Measurements from ENCODE around the gene USP1.

The USP1 gene

DNA sequence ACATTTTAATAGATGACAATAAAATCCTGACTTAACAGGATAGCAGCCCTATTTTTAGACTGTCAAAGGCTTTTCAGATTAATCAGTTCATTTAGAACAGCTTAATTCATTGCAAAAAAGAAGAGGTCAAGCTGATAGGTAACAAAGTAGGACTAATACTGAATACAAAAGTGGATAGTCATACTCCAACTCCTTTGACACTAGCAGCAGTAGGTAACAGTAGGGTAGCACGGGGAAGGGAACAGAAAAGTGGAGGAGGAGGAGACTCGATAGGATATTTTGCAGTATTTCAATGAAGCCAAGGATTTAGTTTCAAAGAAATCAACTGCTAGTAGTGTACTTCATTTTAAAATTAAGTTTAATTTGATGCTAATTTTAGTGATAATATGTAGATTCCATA, 51.1 kb downstream of the USP1 start:
- DNase-seq, result no peak

DNA sequence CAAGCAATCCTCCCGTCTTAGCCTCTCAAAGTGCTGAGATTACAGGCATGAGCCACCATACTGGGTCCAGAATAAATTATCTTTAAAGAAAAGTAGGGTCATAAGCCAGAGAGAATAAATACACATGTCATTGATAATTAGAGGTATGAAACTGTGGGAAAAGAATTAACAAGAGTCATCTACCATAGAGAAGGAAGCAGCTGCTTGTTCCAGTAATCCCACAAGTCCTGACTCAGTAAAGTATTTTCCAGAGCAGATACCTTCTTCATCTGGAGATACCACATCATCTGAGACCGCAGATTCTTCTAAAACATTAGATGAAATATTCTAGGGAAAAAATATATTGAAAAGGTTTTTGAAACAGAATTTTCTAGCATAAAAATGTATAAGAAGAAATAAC, 55.7 kb downstream of the USP1 start:
- no peak for DNase-seq

DNA sequence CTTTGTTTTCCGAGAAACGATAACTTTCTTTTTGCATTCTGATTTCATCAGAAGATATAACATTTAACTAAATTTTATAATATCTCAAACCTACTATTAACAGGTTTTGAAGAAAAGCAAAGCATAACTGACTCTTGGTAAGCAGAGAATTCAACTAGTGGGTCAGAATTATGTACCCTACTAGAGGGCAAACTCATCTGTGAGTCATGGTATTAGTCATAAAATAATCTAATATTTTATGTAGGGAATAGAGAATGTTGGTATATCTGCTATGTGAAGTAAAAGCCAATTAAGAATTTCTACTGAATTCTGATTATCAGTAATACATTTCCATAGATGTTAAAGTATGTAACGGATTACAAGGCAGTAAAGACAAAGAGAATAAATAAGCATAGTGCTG, 56.8 kb downstream of the USP1 start:
- DNase-seq, result no peak

DNA sequence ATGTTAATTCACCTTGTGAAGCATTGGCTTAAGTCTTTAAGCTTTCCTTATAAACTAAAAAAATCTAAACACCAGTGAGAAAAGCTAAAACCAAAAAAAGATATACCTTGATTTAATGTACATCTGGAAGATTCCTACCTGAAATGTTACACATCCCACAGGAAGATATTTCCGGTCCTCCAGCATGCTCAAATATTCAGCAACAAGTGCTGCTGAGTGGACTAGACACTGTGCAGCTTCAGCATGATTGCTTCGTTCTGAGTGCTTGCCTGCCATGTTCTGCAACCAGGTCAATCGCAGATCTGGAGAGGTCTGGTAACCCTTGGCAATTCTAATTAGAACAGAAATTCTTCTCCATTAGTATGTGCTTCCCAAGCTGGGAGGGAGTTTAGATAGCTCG, 57.3 kb downstream of the USP1 start:
- no peak for DNase-seq

DNA sequence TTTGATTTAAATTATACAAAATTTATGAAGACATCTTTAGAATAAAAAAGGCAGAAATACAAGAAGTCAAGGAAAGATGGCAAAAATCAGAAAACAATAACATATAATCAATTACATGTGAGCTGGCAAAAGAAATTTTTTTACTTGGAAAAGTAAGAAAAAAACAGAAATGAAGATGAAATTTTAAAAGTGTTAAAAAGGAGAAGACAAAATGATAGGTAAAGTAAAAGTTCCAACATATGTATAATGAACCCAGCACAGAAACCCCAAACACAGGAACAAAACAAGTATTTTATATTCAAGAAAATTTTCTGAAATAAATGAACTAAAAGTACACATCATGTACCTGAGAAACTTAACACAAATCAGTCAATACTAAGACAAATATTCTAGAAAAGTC, 63.4 kb downstream of the USP1 start:
- no peak for DNase-seq

Data from nucleus accumbens (tissue), 56 donors.